Neural cell (in vitro differentiated cells): ENCODE measurements around the gene ZNF57.

Source experiments
- EZH2 ChIP-seq: fragments of 200-600, 300-800 bp; shearing (Covaris generic), sonication (generic); IDR thresholded peaks from 2 replicates; pipeline ENCODE4 v1.6.1; 2014; ENCODE audit warnings: antibody characterized with exemption, low read length, borderline replicate concordance, mild to moderate bottlenecking; ENCODE audit not compliant: insufficient read depth, poor library complexity, severe bottlenecking
- TAF1 ChIP-seq: IDR thresholded peaks from 2 replicates; pipeline ENCODE4 v1.6.1; 2012; ENCODE audit warnings: low read depth
- TF ChIP-seq, protein P1 (sequence below): fragments of 450-650 bp; IDR thresholded peaks from 2 replicates; pipeline ENCODE4 v1.5.1; 2014; ENCODE audit warnings: antibody characterized with exemption, mild to moderate bottlenecking, moderate library complexity; ENCODE audit not compliant: poor library complexity, severe bottlenecking
- TF ChIP-seq, protein P2 (sequence below): IDR thresholded peaks from 2 replicates; pipeline ENCODE4 v1.6.1; 2012; ENCODE audit warnings: borderline replicate concordance

DNA sequence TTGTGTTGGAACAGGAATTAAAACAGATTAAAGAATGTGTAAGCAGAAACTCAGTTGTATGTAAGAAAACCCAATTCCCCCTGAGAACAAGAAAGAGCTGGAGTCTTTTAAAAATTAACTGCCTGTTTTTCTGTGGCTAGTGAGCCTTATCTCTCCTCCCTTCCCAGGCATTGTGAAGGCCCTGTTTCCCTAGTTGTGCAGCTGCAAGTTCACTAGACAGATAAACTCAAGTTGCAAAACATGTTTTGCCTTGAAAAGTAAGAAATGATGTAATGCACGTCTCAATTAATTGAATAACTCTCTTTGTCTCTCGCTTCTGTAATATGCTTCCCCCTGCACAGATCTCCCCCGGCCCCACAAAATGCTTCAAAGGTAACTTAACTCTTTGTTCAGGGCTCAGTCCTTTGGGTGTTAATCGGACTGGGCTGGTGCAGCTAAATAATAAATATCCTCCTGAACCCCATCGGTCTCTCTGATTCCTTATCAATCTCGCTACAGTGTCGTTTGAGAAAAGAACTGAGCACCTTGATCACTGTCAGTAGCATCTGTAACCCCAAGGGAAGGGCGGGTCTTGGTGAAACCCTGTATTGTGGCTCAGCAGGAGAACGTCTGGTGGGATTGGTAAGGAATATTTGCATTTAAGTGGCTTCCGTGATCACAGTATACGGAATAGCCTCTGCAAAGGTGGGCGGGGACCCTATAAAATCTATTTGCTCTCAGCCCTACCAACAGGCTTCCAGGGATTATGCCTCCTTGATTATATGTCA, 35.2 kb upstream of the ZNF57 start:
- TF ChIP-seq, protein P1, sequence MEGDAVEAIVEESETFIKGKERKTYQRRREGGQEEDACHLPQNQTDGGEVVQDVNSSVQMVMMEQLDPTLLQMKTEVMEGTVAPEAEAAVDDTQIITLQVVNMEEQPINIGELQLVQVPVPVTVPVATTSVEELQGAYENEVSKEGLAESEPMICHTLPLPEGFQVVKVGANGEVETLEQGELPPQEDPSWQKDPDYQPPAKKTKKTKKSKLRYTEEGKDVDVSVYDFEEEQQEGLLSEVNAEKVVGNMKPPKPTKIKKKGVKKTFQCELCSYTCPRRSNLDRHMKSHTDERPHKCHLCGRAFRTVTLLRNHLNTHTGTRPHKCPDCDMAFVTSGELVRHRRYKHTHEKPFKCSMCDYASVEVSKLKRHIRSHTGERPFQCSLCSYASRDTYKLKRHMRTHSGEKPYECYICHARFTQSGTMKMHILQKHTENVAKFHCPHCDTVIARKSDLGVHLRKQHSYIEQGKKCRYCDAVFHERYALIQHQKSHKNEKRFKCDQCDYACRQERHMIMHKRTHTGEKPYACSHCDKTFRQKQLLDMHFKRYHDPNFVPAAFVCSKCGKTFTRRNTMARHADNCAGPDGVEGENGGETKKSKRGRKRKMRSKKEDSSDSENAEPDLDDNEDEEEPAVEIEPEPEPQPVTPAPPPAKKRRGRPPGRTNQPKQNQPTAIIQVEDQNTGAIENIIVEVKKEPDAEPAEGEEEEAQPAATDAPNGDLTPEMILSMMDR, result no peak
- TF ChIP-seq EZH2 (no peak), TAF1 (no peak)
- TF ChIP-seq, protein P2, sequence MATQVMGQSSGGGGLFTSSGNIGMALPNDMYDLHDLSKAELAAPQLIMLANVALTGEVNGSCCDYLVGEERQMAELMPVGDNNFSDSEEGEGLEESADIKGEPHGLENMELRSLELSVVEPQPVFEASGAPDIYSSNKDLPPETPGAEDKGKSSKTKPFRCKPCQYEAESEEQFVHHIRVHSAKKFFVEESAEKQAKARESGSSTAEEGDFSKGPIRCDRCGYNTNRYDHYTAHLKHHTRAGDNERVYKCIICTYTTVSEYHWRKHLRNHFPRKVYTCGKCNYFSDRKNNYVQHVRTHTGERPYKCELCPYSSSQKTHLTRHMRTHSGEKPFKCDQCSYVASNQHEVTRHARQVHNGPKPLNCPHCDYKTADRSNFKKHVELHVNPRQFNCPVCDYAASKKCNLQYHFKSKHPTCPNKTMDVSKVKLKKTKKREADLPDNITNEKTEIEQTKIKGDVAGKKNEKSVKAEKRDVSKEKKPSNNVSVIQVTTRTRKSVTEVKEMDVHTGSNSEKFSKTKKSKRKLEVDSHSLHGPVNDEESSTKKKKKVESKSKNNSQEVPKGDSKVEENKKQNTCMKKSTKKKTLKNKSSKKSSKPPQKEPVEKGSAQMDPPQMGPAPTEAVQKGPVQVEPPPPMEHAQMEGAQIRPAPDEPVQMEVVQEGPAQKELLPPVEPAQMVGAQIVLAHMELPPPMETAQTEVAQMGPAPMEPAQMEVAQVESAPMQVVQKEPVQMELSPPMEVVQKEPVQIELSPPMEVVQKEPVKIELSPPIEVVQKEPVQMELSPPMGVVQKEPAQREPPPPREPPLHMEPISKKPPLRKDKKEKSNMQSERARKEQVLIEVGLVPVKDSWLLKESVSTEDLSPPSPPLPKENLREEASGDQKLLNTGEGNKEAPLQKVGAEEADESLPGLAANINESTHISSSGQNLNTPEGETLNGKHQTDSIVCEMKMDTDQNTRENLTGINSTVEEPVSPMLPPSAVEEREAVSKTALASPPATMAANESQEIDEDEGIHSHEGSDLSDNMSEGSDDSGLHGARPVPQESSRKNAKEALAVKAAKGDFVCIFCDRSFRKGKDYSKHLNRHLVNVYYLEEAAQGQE, result no peak
